Measurements from ENCODE around the gene TNNI3K. TPM values are rescaled to one million over a fixed set of nuclear protein-coding genes. Genes with fewer than 3 reads are reported as not detected.

Gene TNNI3K
- total and polyA plus RNA-seq, 2 of the 8 experiments (the other 6 are each of a cell fraction or from before 2014, with no cell fraction given), result 0.41 to 0.48 TPM

GRCh38 chr1:74512170-74512915 lies 277.2 kb downstream of the TNNI3K start, which contains the start of gene LRRC53:
Gene LRRC53, minus strand, starts transcription at chr1:74512611. Its CDS starts 29,262 bp downstream, at chr1:74483349.
- FAIRE-seq (no peak), DNase-seq (ENCODE audit: low read depth in 1 of 2, low spot score in 2 of 2) (no peak)
- H3K18ac ChIP-seq (ENCODE audit: extremely low read depth, low read length), result no peak within 1 kb of the TSS
- WGBS, 2 experiments (ENCODE audit: extremely low coverage in 1 of 2, insufficient coverage in 1 of 2, insufficient read length in 1 of 2, insufficient replicate concordance in 2 of 2, low coverage in 1 of 2, low lambda C conversion rate in 2 of 2, missing lambda C conversion rate in 1 of 2), result 88% methylated on average over 2 of the region's 2 CpGs; no CpG with 5 or more reads in 1 of the 2 experiments
- no peaks in the 10 kb centered on the region for H4K20me1 ChIP-seq (replicated peaks in 1 of 2; ENCODE audit: control insufficient read depth in 1 of 2, insufficient read depth in 2 of 2, low read length in 2 of 2)
- no peak within 1 kb of the TSS for H3K56ac ChIP-seq (replicated peaks; ENCODE audit: insufficient read length, low read depth, low read length)
- no peaks in the 10 kb centered on the region for H3K36me3 ChIP-seq (ENCODE audit: control insufficient read depth in 2 of 4, insufficient read depth in 4 of 4, low read length in 3 of 4)
- H4K8ac ChIP-seq (ENCODE audit: extremely low read depth, insufficient read depth, low read length), result no peak within 1 kb of the TSS
- H3K4me3 ChIP-seq (ENCODE audit: extremely low read depth in 1 of 4, insufficient read depth in 2 of 4, low read depth in 3 of 4, low read length in 4 of 4), result no peak within 1 kb of the TSS
- H2AK5ac ChIP-seq (ENCODE audit: low read depth, low read length), result no peak within 1 kb of the TSS
- TF ChIP-seq SIN3A (conservative IDR thresholded peaks at IDR 0.05 in 1 of 2, IDR thresholded peaks at IDR 0.05 in 1 of 2; ENCODE audit: low read depth in 1 of 2, low read length in 2 of 2), result no peak
- TF ChIP-seq CBX8 (IDR thresholded peaks at IDR 0.05; ENCODE audit: borderline replicate concordance, low read depth, low read length), result no peak
- peak in 1 of 2 experiments; percentile 21; a peak in 2 of 4 replicates for TF ChIP-seq RAD21 (IDR thresholded peaks at IDR 0.05 in 1 of 2, conservative IDR thresholded peaks at IDR 0.05 in 1 of 2; ENCODE audit: low read depth in 2 of 2, low read length in 2 of 2)
- no peak for TF ChIP-seq TEAD4 (IDR thresholded peaks at IDR 0.05; ENCODE audit: low read depth, low read length)
- TF ChIP-seq KDM5A (IDR thresholded peaks at IDR 0.05; ENCODE audit: low read length), result no peak
- no peak for TF ChIP-seq KDM4A (IDR thresholded peaks at IDR 0.05; ENCODE audit: low read depth, low read length, severe bottlenecking)
- no peak within 1 kb of the TSS for H2BK5ac ChIP-seq (ENCODE audit: low read depth, low read length)
- H3K27me3 ChIP-seq (replicated peaks in 1 of 4; ENCODE audit: control insufficient read depth in 3 of 4, extremely low read depth in 1 of 4, insufficient read depth in 3 of 4, low read length in 3 of 4), result no peaks in the 10 kb centered on the region
- H2BK20ac ChIP-seq (ENCODE audit: low read length), result no peak within 1 kb of the TSS
- H3K9me3 ChIP-seq (ENCODE audit: insufficient read depth in 2 of 2, low read depth in 1 of 2, low read length in 1 of 2), result no peaks in the 10 kb centered on the region
- ChIA-PET POLR2A (ENCODE audit: partially characterized antibody) (no interaction called here), CTCF (ENCODE audit: partially characterized antibody) (interaction anchor here (0.9 to 3.6 kb wide), 10 partner anchors 9 to 718 kb away, joined by 3 to 16 read pairs (median 4); no protein-coding TSS in a partner anchor)
- H4K5ac ChIP-seq (ENCODE audit: insufficient read length, low read depth, low read length), result no peak within 1 kb of the TSS
- H3K79me2 ChIP-seq (ENCODE audit: control insufficient read depth in 1 of 2, insufficient read depth in 2 of 2, low read length in 2 of 2), result no peaks in the 10 kb centered on the region
- no peak within 1 kb of the TSS for H3K27ac ChIP-seq (ENCODE audit: low read depth, low read length)
- no peaks in the 10 kb centered on the region for H3K79me1 ChIP-seq (ENCODE audit: low read depth, low read length)
- no peaks in the 10 kb centered on the region for H3K23me2 ChIP-seq (ENCODE audit: low read depth, low read length)
- H2BK12ac ChIP-seq (ENCODE audit: low read depth, low read length), result no peak within 1 kb of the TSS
- H3K9ac ChIP-seq (replicated peaks in 1 of 4; ENCODE audit: extremely low read depth in 1 of 4, low read depth in 3 of 4, low read length in 3 of 4), result no peak within 1 kb of the TSS
- no peak within 1 kb of the TSS for H2BK120ac ChIP-seq (replicated peaks; ENCODE audit: low read depth, low read length)
- H4K91ac ChIP-seq (replicated peaks; ENCODE audit: insufficient read length, low read length), result no peak within 1 kb of the TSS
- H2AFZ ChIP-seq (ENCODE audit: low read length), result 0 out of 2 replicates have a peak within 1 kb of the TSS, but pooled peaks have one; percentile 35
- peaks cover 0 to 4% (median 3%) of the 10 kb centered on the region in 4 experiments; a peak in 3 of 7 replicates for H3K4me1 ChIP-seq (replicated peaks in 1 of 4; ENCODE audit: control insufficient read depth in 3 of 4, insufficient read depth in 4 of 4, low read length in 3 of 4)
- no peak within 1 kb of the TSS for H2BK15ac ChIP-seq (ENCODE audit: low read length)
- peak within 1 kb of the TSS; percentile 21 for H3K4ac ChIP-seq (replicated peaks; ENCODE audit: insufficient read length, low read depth, low read length)
- no peak within 1 kb of the TSS for H3K23ac ChIP-seq (ENCODE audit: insufficient read length)
- H3K14ac ChIP-seq (ENCODE audit: insufficient read length), result no peak within 1 kb of the TSS
- H3K4me2 ChIP-seq (ENCODE audit: insufficient read depth in 1 of 2, low read depth in 2 of 2, low read length in 2 of 2), result no peak within 1 kb of the TSS

Measured in H1 (cell line).